ENCODE measurements around the gene DLGAP1.

DNA sequence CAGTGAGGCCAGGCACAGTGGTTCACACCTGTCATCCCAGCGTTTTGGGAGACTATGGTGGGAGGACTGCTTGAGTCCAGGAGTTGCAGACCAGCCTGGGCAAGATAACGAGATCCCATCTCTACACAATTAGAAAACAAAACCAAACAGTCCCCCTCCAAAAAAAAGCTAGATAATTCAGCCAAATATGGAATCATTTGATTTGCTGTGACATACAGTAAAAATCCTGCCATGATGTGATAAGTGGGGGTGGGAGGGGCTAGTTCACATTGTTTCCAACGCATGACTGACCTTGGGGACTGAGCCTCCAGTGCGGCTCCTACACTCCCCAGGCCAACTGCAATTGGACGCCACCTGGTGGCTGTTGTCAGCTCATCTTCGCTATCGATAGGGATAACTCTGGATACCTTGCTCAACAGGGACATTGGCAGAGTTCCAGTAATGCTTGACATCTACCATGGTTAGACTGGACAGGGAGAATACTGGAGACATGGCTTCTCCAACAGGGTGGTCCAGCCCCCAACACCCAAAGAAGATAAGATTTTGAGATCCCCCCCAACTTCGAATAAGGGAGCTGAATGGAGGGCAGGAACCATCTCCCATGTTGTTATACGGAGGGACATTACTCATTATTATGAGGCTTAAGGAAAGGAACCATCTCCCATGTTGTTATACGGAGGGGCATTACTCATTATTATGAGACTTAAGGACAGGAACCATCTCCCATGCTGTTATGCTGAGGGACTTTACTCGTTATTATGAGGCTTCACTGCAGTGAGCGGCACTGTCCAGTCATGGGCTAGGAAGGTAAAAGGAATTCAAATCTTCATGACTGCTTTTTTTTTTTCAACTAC is 869.2 kb downstream of the DLGAP1 start:
- TF ChIP-seq, protein P1, sequence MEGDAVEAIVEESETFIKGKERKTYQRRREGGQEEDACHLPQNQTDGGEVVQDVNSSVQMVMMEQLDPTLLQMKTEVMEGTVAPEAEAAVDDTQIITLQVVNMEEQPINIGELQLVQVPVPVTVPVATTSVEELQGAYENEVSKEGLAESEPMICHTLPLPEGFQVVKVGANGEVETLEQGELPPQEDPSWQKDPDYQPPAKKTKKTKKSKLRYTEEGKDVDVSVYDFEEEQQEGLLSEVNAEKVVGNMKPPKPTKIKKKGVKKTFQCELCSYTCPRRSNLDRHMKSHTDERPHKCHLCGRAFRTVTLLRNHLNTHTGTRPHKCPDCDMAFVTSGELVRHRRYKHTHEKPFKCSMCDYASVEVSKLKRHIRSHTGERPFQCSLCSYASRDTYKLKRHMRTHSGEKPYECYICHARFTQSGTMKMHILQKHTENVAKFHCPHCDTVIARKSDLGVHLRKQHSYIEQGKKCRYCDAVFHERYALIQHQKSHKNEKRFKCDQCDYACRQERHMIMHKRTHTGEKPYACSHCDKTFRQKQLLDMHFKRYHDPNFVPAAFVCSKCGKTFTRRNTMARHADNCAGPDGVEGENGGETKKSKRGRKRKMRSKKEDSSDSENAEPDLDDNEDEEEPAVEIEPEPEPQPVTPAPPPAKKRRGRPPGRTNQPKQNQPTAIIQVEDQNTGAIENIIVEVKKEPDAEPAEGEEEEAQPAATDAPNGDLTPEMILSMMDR (IDR thresholded peaks at IDR 0.05; ENCODE audit: low read length): peak; percentile 74
- TF ChIP-seq EZH2 (IDR thresholded peaks at IDR 0.05; ENCODE audit: borderline replicate concordance, low read length): no peak

Measured in OCI-LY1 (cell line).